IMR-90 (cell line): ENCODE data around the gene RBM25. TPM values are rescaled to one million over a fixed set of nuclear protein-coding genes. Genes with fewer than 3 reads are reported as not detected.
A peak's percentile ranks its signal among the peaks of the same experiment; 100 is the strongest.

Experiments
- ATAC-seq: fragments of 200-7000 bp; cut with Tn5 transposase; 2 replicates; pipeline ENCODE4 v1.9.1; 2020; ENCODE audit warnings: low read depth, mild to moderate bottlenecking, moderate library complexity
- BruUV-seq: library from RNA; stranded (reverse); fragments of 400-500 nt; replicated peaks from 2 replicates; lab custom pipeline; 2021; lab: Mats Ljungman, UMichigan
- CTCF ChIA-PET: fragments of 300-600 bp; formaldehyde crosslinking; extraction: SDS; loops from one replicate; lab custom pipeline; 2021; ENCODE audit warnings: antibody characterized with exemption; lab: Yijun Ruan, JAX
- POLR2A ChIA-PET: fragments of 300-600 bp; sonication (Branson Sonifier 250); formaldehyde crosslinking; loops from one replicate; lab custom pipeline; 2022; ENCODE audit warnings: antibody characterized with exemption; ENCODE audit not compliant: unreplicated experiment; lab: Charles Lee
- DNase-seq: peaks from one replicate; pipeline ENCODE4 v3.0.0; 2013
- H2AFZ ChIP-seq: replicated peaks from 2 replicates; pipeline ENCODE3; 2013; ENCODE audit warnings: low read length, mild to moderate bottlenecking; ENCODE audit not compliant: poor library complexity
- H2AK5ac ChIP-seq: 2 replicates; pipeline ENCODE4 v1.6.1; 2013; ENCODE audit warnings: low read depth, low read length, inconsistent platforms
- H2AK9ac ChIP-seq: replicated peaks from 2 replicates; pipeline ENCODE3; 2013; ENCODE audit warnings: mild to moderate bottlenecking, low read depth, low read length, moderate library complexity; ENCODE audit not compliant: poor library complexity
- H2BK120ac ChIP-seq: 2 replicates; pipeline ENCODE4 v1.6.1; 2013; ENCODE audit warnings: low read depth, low read length, inconsistent platforms
- H2BK15ac ChIP-seq: 3 replicates; pipeline ENCODE4 v1.6.1; 2013; ENCODE audit warnings: low read depth, low read length, inconsistent platforms
- H2BK20ac ChIP-seq: 2 replicates; pipeline ENCODE4 v1.6.1; 2013; ENCODE audit warnings: low read depth, mild to moderate bottlenecking, inconsistent platforms, low read length, moderate library complexity
- H2BK5ac ChIP-seq: 2 replicates; pipeline ENCODE4 v1.6.1; 2013; ENCODE audit warnings: mild to moderate bottlenecking, low read depth, low read length, inconsistent platforms; ENCODE audit not compliant: poor library complexity, severe bottlenecking
- H3K14ac ChIP-seq: replicated peaks from 2 replicates; pipeline ENCODE4 v1.6.1; 2013; ENCODE audit warnings: low read depth, low read length, inconsistent platforms
- H3K18ac ChIP-seq: 2 replicates; pipeline ENCODE4 v1.6.1; 2013; ENCODE audit warnings: low read depth, low read length, control low read depth
- H3K23ac ChIP-seq: 2 replicates; pipeline ENCODE4 v1.6.1; 2013; ENCODE audit warnings: low read depth, low read length, inconsistent platforms
- H3K27ac ChIP-seq: 2 replicates; pipeline ENCODE4 v1.5.1; 2013; ENCODE audit warnings: mild to moderate bottlenecking, control low read depth, low read length; ENCODE audit not compliant: insufficient read depth
- H3K27me3 ChIP-seq: 2 replicates; pipeline ENCODE4 v1.6.1; 2013; ENCODE audit warnings: low read length; ENCODE audit not compliant: control insufficient read depth, insufficient read depth
- H3K36me3 ChIP-seq: 2 replicates; pipeline ENCODE4 v1.6.1; 2013; ENCODE audit warnings: low read length, mixed read lengths; ENCODE audit not compliant: control insufficient read depth, insufficient read depth
- H3K4ac ChIP-seq: 2 replicates; pipeline ENCODE4 v1.6.1; 2013; ENCODE audit warnings: low read depth, low read length, inconsistent platforms
- H3K4me1 ChIP-seq: 2 replicates; pipeline ENCODE4 v1.6.1; 2013; ENCODE audit warnings: low read length, mixed read lengths; ENCODE audit not compliant: control insufficient read depth, insufficient read depth
- H3K4me2 ChIP-seq: 2 replicates; pipeline ENCODE4 v1.6.1; 2013; ENCODE audit warnings: low read depth, mild to moderate bottlenecking, control low read depth, low read length, moderate library complexity
- H3K4me3 ChIP-seq: 2 replicates; pipeline ENCODE4 v1.5.1; 2013; ENCODE audit warnings: low read depth, mild to moderate bottlenecking, control low read depth, low read length, moderate library complexity; ENCODE audit not compliant: insufficient read depth
- H3K56ac ChIP-seq: 2 replicates; pipeline ENCODE4 v1.6.1; 2013; ENCODE audit warnings: low read length, inconsistent platforms; ENCODE audit not compliant: insufficient read depth; ENCODE audit errors: extremely low read depth
- H3K79me1 ChIP-seq, 2 experiments: 2 replicates each; pipeline ENCODE4 v1.6.1; 2013; ENCODE audit warnings: low read length in 2 of 2, inconsistent platforms in 1 of 2, low read depth in 1 of 2
- H3K9ac ChIP-seq: 2 replicates; pipeline ENCODE4 v1.6.1; 2013; ENCODE audit warnings: low read depth, low read length, control low read depth
- H3K9me1 ChIP-seq: 2 replicates; pipeline ENCODE4 v1.6.1; 2013; ENCODE audit warnings: low read length, inconsistent platforms; ENCODE audit not compliant: insufficient read depth
- H3K9me3 ChIP-seq: 2 replicates; pipeline ENCODE4 v1.6.1; 2013; ENCODE audit warnings: low read length; ENCODE audit not compliant: control insufficient read depth, insufficient read depth
- H4K20me1 ChIP-seq: 2 replicates; pipeline ENCODE4 v1.6.1; 2013; ENCODE audit warnings: low read length, inconsistent platforms; ENCODE audit not compliant: insufficient read depth
- H4K5ac ChIP-seq: 2 replicates; pipeline ENCODE4 v1.6.1; 2013; ENCODE audit warnings: mild to moderate bottlenecking, low read depth, low read length, control low read depth
- H4K8ac ChIP-seq, 2 experiments: 2 replicates each; pipeline ENCODE4 v1.6.1; 2013; ENCODE audit warnings: low read depth in 2 of 2, low read length in 2 of 2, control low read depth in 1 of 2, inconsistent platforms in 1 of 2
- H4K91ac ChIP-seq: 2 replicates; pipeline ENCODE4 v1.6.1; 2013; ENCODE audit warnings: low read depth, low read length, inconsistent platforms; ENCODE audit not compliant: insufficient read depth
- POLR2A ChIP-seq: IDR thresholded peaks from 2 replicates; pipeline ENCODE4 v1.6.1; 2012; ENCODE audit warnings: mild to moderate bottlenecking, low read depth, low read length
- RAD21 ChIP-seq: IDR thresholded peaks from 2 replicates; pipeline ENCODE4 v1.6.1; 2012; ENCODE audit warnings: low read length, improper control_type of control experiment
- RFX5 ChIP-seq: IDR thresholded peaks from 2 replicates; pipeline ENCODE4 v1.8.0; 2012; ENCODE audit warnings: low read depth, mild to moderate bottlenecking, low read length, moderate library complexity
- SMC3 ChIP-seq: fragments of 150-350 bp; IDR thresholded peaks from 2 replicates; pipeline ENCODE4 v1.6.1; 2016; ENCODE audit warnings: low read depth, mild to moderate bottlenecking, antibody characterized with exemption, low read length, moderate library complexity
- WGBS, 2 experiments: methylation state at CpG; one replicate each; pipeline versions ENCODE4 v1.1.5 to v1.1.7; 2013; ENCODE audit warnings: missing lambda C conversion rate in 2 of 2; ENCODE audit not compliant: insufficient read length in 1 of 2; ENCODE audit errors: extremely low coverage in 2 of 2; 5-methylcytosine and 5-hydroxymethylcytosine counted together
- dilution Hi-C: fragments of 300-500 bp; cut with HindIII; formaldehyde crosslinking; loops from one replicate; pipeline ENCODE4 v1.14.3; 2018; ENCODE audit warnings: low sequenced_read_pairs; ENCODE audit not compliant: unreplicated experiment
- in situ Hi-C: fragments of 300-500 bp; cut with MboI; formaldehyde crosslinking; loops from 3 replicates; pipeline ENCODE4 v1.14.3; 2019; ENCODE audit warnings: low sequenced_read_pairs, inconsistent platforms, mixed read lengths
- intact Hi-C: fragments of 100-400 bp; cut with micrococcal nuclease; formaldehyde crosslinking; loops from 2 replicates; pipeline ENCODE4 v1.10.0; 2022
- microRNA-seq, 2 experiments: library from miRNA; stranded (forward) in 1 of 2; unstranded in 1 of 2; fragments of 10-50 nt in 1 of 2; fragments of <30 nt in 1 of 2; gene quantifications in 1 of 2; microRNA quantifications in 1 of 2; one replicate each; pipeline versions ENCODE3 to v1.1.0; 2013 to 2020; ENCODE audit not compliant: insufficient read depth in 1 of 2, insufficient read length in 1 of 2, unreplicated experiment in 1 of 2
- polyA plus RNA-seq, 3 experiments: library from polyadenylated mRNA; depleted of rRNA; stranded (reverse); fragments of >200 nt; gene quantifications; 2 replicates each; pipeline ENCODE4 v1.2.3, GENCODE V29; 2012; ENCODE audit warnings: low replicate concordance in 1 of 3
- small RNA-seq, 5 experiments: library from RNA; depleted of rRNA; stranded (forward); fragments of <200 nt; gene quantifications; one replicate each; pipeline ENCODE3, GENCODE V24; 2012
- total RNA-seq: library from RNA; depleted of rRNA; stranded (reverse); fragments of >200 nt; gene quantifications from 2 replicates; pipeline ENCODE4 v1.2.3, GENCODE V29; 2012; rRNA removed
- TF ChIP-seq, protein P1 (sequence below): conservative IDR thresholded peaks from 2 replicates; pipeline ENCODE4 v1.5.1; 2012; ENCODE audit warnings: mild to moderate bottlenecking, low read depth, low read length, improper control_type of control experiment

The RBM25 gene
- total and polyA plus RNA-seq, 2 of the 4 experiments (the other 2 are of a cell fraction): 32.3 to 32.9 TPM

DNA sequence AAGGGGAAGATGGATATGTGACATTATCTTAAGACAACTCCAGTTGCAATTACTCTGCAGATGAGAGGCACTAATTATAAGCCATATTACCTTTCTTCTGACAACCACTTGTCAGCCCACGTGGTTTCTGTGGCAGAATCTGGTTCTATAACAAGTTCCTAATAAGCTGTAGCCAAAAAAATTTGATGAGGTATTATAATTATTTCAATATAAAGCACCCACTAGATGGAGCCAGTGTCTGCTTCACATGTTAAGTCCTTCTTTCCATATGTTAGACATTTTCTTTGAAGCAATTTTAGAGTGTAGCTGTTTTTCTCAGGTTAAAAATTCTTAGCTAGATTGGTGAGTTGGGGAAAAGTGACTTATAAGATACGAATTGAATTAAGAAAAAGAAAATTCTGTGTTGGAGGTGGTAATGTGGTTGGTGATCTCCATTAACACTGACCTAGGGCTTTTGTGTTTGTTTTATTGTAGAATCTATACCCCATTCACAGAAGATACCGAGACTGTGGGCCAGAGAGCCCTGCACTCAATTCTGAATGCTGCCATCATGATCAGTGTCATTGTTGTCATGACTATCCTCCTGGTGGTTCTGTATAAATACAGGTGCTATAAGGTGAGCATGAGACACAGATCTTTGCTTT is 114.9 kb downstream of the RBM25 start:
- in situ Hi-C loops: loop anchor here (5.0 kb wide), 1 partner anchor 294 kb away; no protein-coding TSS in a partner anchor
- dilution Hi-C loops: no loop called here

More for the DNA sequence above, 114.9 kb downstream of the RBM25 start:
- WGBS, 2 experiments: no CpG with 5 or more reads among the region's 3 CpGs
- Histone ChIP-seq H3K14ac (no peak overlapping the region), H4K91ac (no peak overlapping the region), H3K4me3 (no peak overlapping the region), H3K23ac (no peak overlapping the region), H3K27me3 (no peaks in the 10 kb centered on the region), H2AK5ac (no peak overlapping the region), H3K9me1 (0 out of 2 replicates have a peak, but pooled peaks cover 5% of the 10 kb centered on the region), H2BK5ac (no peak overlapping the region), H3K4me2 (no peak overlapping the region), H4K8ac (no peak overlapping the region), H3K36me3 (peaks cover 38% of the 10 kb centered on the region), H2AFZ (no peak overlapping the region), H3K27ac (no peak overlapping the region), H4K20me1 (no peaks in the 10 kb centered on the region), H2BK15ac (no peak overlapping the region), H3K4me1 (0 out of 2 replicates have a peak, but pooled peaks cover 2% of the 10 kb centered on the region), H3K9me3 (no peaks in the 10 kb centered on the region), H3K18ac (no peak overlapping the region), H2BK120ac (no peak overlapping the region), H3K4ac (no peak overlapping the region), H3K56ac (no peak overlapping the region), H4K5ac (peak overlapping the region; percentile 31; the same call in 1 of the 2 replicates), H2AK9ac (no peak overlapping the region), H3K79me1 (peaks cover 0 to 8% of the 10 kb centered on the region in 2 experiments; a peak in 1 of 4 replicates), H3K9ac (no peak overlapping the region), H2BK20ac (no peak overlapping the region)
- DNase-seq (peak; percentile 65), ATAC-seq (peak; percentile 62)
- ChIA-PET POLR2A (no interaction called here), CTCF (interaction anchor here (0.5 to 1.3 kb wide), 8 partner anchors 10 to 308 kb away, joined by 3 to 4 read pairs (median 3); no protein-coding TSS in a partner anchor)
- no peak for TF ChIP-seq POLR2A
- TF ChIP-seq RAD21: peak; percentile 75
- no peak for TF ChIP-seq RFX5
- TF ChIP-seq SMC3: peak; percentile 61
- TF ChIP-seq, protein P1, sequence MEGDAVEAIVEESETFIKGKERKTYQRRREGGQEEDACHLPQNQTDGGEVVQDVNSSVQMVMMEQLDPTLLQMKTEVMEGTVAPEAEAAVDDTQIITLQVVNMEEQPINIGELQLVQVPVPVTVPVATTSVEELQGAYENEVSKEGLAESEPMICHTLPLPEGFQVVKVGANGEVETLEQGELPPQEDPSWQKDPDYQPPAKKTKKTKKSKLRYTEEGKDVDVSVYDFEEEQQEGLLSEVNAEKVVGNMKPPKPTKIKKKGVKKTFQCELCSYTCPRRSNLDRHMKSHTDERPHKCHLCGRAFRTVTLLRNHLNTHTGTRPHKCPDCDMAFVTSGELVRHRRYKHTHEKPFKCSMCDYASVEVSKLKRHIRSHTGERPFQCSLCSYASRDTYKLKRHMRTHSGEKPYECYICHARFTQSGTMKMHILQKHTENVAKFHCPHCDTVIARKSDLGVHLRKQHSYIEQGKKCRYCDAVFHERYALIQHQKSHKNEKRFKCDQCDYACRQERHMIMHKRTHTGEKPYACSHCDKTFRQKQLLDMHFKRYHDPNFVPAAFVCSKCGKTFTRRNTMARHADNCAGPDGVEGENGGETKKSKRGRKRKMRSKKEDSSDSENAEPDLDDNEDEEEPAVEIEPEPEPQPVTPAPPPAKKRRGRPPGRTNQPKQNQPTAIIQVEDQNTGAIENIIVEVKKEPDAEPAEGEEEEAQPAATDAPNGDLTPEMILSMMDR: peak; percentile 69
- intact Hi-C loops: loop anchor here (1.0 to 10.0 kb wide), 3 partner anchors 109 to 462 kb away; no protein-coding TSS in a partner anchor
- BruUV-seq: no TSS peak

Small RNA genes within 50 kb of the gene (microRNA-seq; reads per million reads assigned to microRNA genes)
- gene RN7SL586P (ENCODE audit: insufficient read depth, insufficient read length): not detected

Small RNA genes within 50 kb of the gene (small RNA-seq; reads per million reads assigned to genes)
- gene RN7SL586P: 0 reads per million in 5 experiments

Other genes with a start within 250 kb of the RBM25 start
- gene DPF3, start 164.4 kb upstream of the RBM25 start, total RNA-seq: 32.8 and 48.9 TPM in 2 replicates
- 30.5 and 37.7 TPM in 2 replicates for gene DPF3, start 164.4 kb upstream of the RBM25 start, polyA plus RNA-seq (2012; rRNA removed)
- 24.7 and 29.4 TPM in 2 replicates for gene DCAF4, start 132.1 kb upstream of the RBM25 start, total RNA-seq
- 22.8 and 28.8 TPM in 2 replicates for gene DCAF4, start 132.1 kb upstream of the RBM25 start, polyA plus RNA-seq (2012; rRNA removed)
- gene ZFYVE1, start 31.4 kb upstream of the RBM25 start, total RNA-seq: 11.1 and 12.2 TPM in 2 replicates
- 14.2 and 16.5 TPM in 2 replicates for gene ZFYVE1, start 31.4 kb upstream of the RBM25 start, polyA plus RNA-seq (2012; rRNA removed)
- gene PSEN1, start 78.0 kb downstream of the RBM25 start, total RNA-seq: 62.7 and 66.4 TPM in 2 replicates
- gene PSEN1, start 78.0 kb downstream of the RBM25 start, polyA plus RNA-seq (2012; rRNA removed): 11.7 and 14.8 TPM in 2 replicates
- gene PAPLN, start 179.0 kb downstream of the RBM25 start, total RNA-seq: 0.28 and 0.36 TPM in 2 replicates
- gene PAPLN, start 179.0 kb downstream of the RBM25 start, polyA plus RNA-seq (2012; rRNA removed): 0.83 and 1.2 TPM in 2 replicates